ENCODE measurements around the gene HSPA12B. TPM values are rescaled to one million over a fixed set of nuclear protein-coding genes. Genes with fewer than 3 reads are reported as not detected.

The HSPA12B gene
- total RNA-seq, 2 experiments from 2014 or later = not detected

GRCh38 chr20:3738111-3739053 lies 5.9 kb downstream of the HSPA12B start:
- ChIA-PET CTCF (no interaction called here), POLR2A (no interaction called here)
- Mint-ChIP-seq H3K9me3 (no peaks in the 10 kb centered on the region), H3K27me3 (peaks cover 20% of the 10 kb centered on the region), H3K4me1 (no peaks in the 10 kb centered on the region), H3K36me3 (ENCODE audit: low read depth) (no peaks in the 10 kb centered on the region), H3K27ac (no peak overlapping the region), H3K4me3 (no peak overlapping the region)
- DNase-seq = no peak

- ChIA-PET CTCF (interaction anchor here (0.6 to 1.3 kb wide), 4 partner anchors 12 to 497 kb away, joined by 3 read pairs; no protein-coding TSS in a partner anchor), POLR2A (no interaction called here)
- H3K4me3 Mint-ChIP-seq = no peak overlapping the region
- no peaks in the 10 kb centered on the region for H3K9me3 Mint-ChIP-seq
- no peak for DNase-seq
- peaks cover 3% of the 10 kb centered on the region for H3K4me1 Mint-ChIP-seq
- H3K27ac Mint-ChIP-seq = no peak overlapping the region
- H3K27me3 Mint-ChIP-seq = peaks cover 16% of the 10 kb centered on the region
- H3K36me3 Mint-ChIP-seq (ENCODE audit: low read depth) = no peaks in the 10 kb centered on the region
Observed at GRCh38 chr20:3739054-3739925, 6.8 kb downstream of the HSPA12B start.

GRCh38 chr20:3739926-3740451 lies 7.5 kb downstream of the HSPA12B start:
- peaks cover 9% of the 10 kb centered on the region for H3K4me1 Mint-ChIP-seq

GRCh38 chr20:3740615-3741301 lies 8.3 kb downstream of the HSPA12B start:
- no peak for DNase-seq
- H3K27ac Mint-ChIP-seq = no peak overlapping the region
- peaks cover 12% of the 10 kb centered on the region for H3K27me3 Mint-ChIP-seq
- H3K4me3 Mint-ChIP-seq = no peak overlapping the region
- no peaks in the 10 kb centered on the region for H3K9me3 Mint-ChIP-seq
- ChIA-PET CTCF (interaction anchor here (0.6 to 2.1 kb wide), 9 partner anchors 9 to 403 kb away, joined by 3 to 6 read pairs (median 3); no protein-coding TSS in a partner anchor), POLR2A (no interaction called here)
- peaks cover 16% of the 10 kb centered on the region for H3K4me1 Mint-ChIP-seq
- H3K36me3 Mint-ChIP-seq (ENCODE audit: low read depth) = no peaks in the 10 kb centered on the region

More at GRCh38 chr20:3739926-3740451, 7.5 kb downstream of the HSPA12B start:
- CTCF ChIA-PET = interaction anchor here (0.6 to 2.1 kb wide), 6 partner anchors 10 to 497 kb away, joined by 3 to 6 read pairs (median 3); no protein-coding TSS in a partner anchor
- DNase-seq = no peak
- no peak overlapping the region for H3K4me3 Mint-ChIP-seq
- H3K9me3 Mint-ChIP-seq = no peaks in the 10 kb centered on the region
- H3K27ac Mint-ChIP-seq = no peak overlapping the region
- POLR2A ChIA-PET = no interaction called here
- H3K36me3 Mint-ChIP-seq (ENCODE audit: low read depth) = no peaks in the 10 kb centered on the region
- H3K27me3 Mint-ChIP-seq = peaks cover 14% of the 10 kb centered on the region

- peaks cover 5% of the 10 kb centered on the region for H3K27me3 Mint-ChIP-seq
- H3K36me3 Mint-ChIP-seq (ENCODE audit: low read depth) = no peaks in the 10 kb centered on the region
- H3K27ac Mint-ChIP-seq = no peak overlapping the region
- peaks cover 16% of the 10 kb centered on the region for H3K4me1 Mint-ChIP-seq
- POLR2A ChIA-PET = no interaction called here
- DNase-seq = no peak
- H3K4me3 Mint-ChIP-seq = no peak overlapping the region
- no peaks in the 10 kb centered on the region for H3K9me3 Mint-ChIP-seq
- CTCF ChIA-PET = interaction anchor here (0.6 to 2.1 kb wide), 6 partner anchors 8 to 402 kb away, joined by 3 to 7 read pairs (median 4); partner anchors contain the start of gene HSPA12B
Observed at GRCh38 chr20:3741836-3742458, 9.5 kb downstream of the HSPA12B start.

- no peak overlapping the region for H3K4me3 Mint-ChIP-seq
- DNase-seq = no peak
- no peaks in the 10 kb centered on the region for H3K36me3 Mint-ChIP-seq (ENCODE audit: low read depth)
- H3K27ac Mint-ChIP-seq = no peak overlapping the region
- ChIA-PET POLR2A (no interaction called here), CTCF (interaction anchor here (1.1 kb wide), 1 partner anchor 14 kb away, joined by 5 read pairs; no protein-coding TSS in a partner anchor)
- H3K27me3 Mint-ChIP-seq = peaks cover 2% of the 10 kb centered on the region
- no peaks in the 10 kb centered on the region for H3K9me3 Mint-ChIP-seq
- H3K4me1 Mint-ChIP-seq = peaks cover 16% of the 10 kb centered on the region
Observed at GRCh38 chr20:3743251-3743650, 10.8 kb downstream of the HSPA12B start.

- H3K36me3 Mint-ChIP-seq (ENCODE audit: low read depth) = no peaks in the 10 kb centered on the region
- no peak overlapping the region for H3K4me3 Mint-ChIP-seq
- CTCF ChIA-PET = interaction anchor here (0.9 to 2.0 kb wide), 2 partner anchors 24 to 47 kb away, joined by 3 to 9 read pairs; partner anchors contain the start of gene ADISSP
- no peak overlapping the region for H3K27ac Mint-ChIP-seq
- H3K4me1 Mint-ChIP-seq = peaks cover 16% of the 10 kb centered on the region
- no peaks in the 10 kb centered on the region for H3K9me3 Mint-ChIP-seq
- POLR2A ChIA-PET = no interaction called here
- no peak for DNase-seq
- H3K27me3 Mint-ChIP-seq = peaks cover 2% of the 10 kb centered on the region
Observed at GRCh38 chr20:3744037-3744436, 11.6 kb downstream of the HSPA12B start.

- peaks cover 2% of the 10 kb centered on the region for H3K27me3 Mint-ChIP-seq
- no peaks in the 10 kb centered on the region for H3K9me3 Mint-ChIP-seq
- POLR2A ChIA-PET = no interaction called here
- DNase-seq = peak; percentile 69
- H3K27ac Mint-ChIP-seq = no peak overlapping the region
- H3K4me3 Mint-ChIP-seq = peak overlapping the region; percentile 28
- H3K4me1 Mint-ChIP-seq = peaks cover 16% of the 10 kb centered on the region
- CTCF ChIA-PET = interaction anchor here (0.7 to 2.0 kb wide), 6 partner anchors 12 to 340 kb away, joined by 3 to 9 read pairs (median 4); partner anchors contain the start of genes ADISSP and CENPB
- H3K36me3 Mint-ChIP-seq (ENCODE audit: low read depth) = no peaks in the 10 kb centered on the region
Observed at GRCh38 chr20:3744806-3745685, 12.6 kb downstream of the HSPA12B start.

- no peak for DNase-seq
- H3K27me3 Mint-ChIP-seq = peaks cover 2% of the 10 kb centered on the region
- no peaks in the 10 kb centered on the region for H3K9me3 Mint-ChIP-seq
- H3K4me1 Mint-ChIP-seq = peaks cover 17% of the 10 kb centered on the region
- no peak overlapping the region for H3K27ac Mint-ChIP-seq
- H3K36me3 Mint-ChIP-seq (ENCODE audit: low read depth) = no peaks in the 10 kb centered on the region
- ChIA-PET CTCF (interaction anchor here (0.7 to 2.0 kb wide), 6 partner anchors 11 to 339 kb away, joined by 3 to 9 read pairs (median 4); partner anchors contain the start of genes ADISSP and CENPB), POLR2A (no interaction called here)
- no peak overlapping the region for H3K4me3 Mint-ChIP-seq
Observed at GRCh38 chr20:3745686-3746173, 13.2 kb downstream of the HSPA12B start.

GRCh38 chr20:3747471-3747870 lies 15.0 kb downstream of the HSPA12B start:
- POLR2A ChIA-PET = no interaction called here
- Mint-ChIP-seq H3K9me3 (no peaks in the 10 kb centered on the region), H3K4me1 (peaks cover 25% of the 10 kb centered on the region), H3K27me3 (peaks cover 2% of the 10 kb centered on the region), H3K27ac (no peak overlapping the region), H3K36me3 (ENCODE audit: low read depth) (no peaks in the 10 kb centered on the region), H3K4me3 (no peak overlapping the region)
- no peak for DNase-seq
- CTCF ChIA-PET = interaction anchor here (0.8 to 2.0 kb wide), 5 partner anchors 10 to 108 kb away, joined by 3 to 6 read pairs (median 3); partner anchors contain the start of gene ADISSP

- H3K36me3 Mint-ChIP-seq (ENCODE audit: low read depth) = no peaks in the 10 kb centered on the region
- H3K9me3 Mint-ChIP-seq = no peaks in the 10 kb centered on the region
- no peak for DNase-seq
- no peak overlapping the region for H3K27ac Mint-ChIP-seq
- peaks cover 29% of the 10 kb centered on the region for H3K4me1 Mint-ChIP-seq
- ChIA-PET POLR2A (no interaction called here), CTCF (interaction anchor here (0.6 to 2.0 kb wide), 6 partner anchors 9 to 108 kb away, joined by 3 to 6 read pairs (median 3); partner anchors contain the start of gene ADISSP)
- H3K4me3 Mint-ChIP-seq = no peak overlapping the region
- H3K27me3 Mint-ChIP-seq = peaks cover 2% of the 10 kb centered on the region
Observed at GRCh38 chr20:3748073-3748472, 15.6 kb downstream of the HSPA12B start.
